IMR-90 (cell line): ENCODE results near the gene RNF123. TPM values are rescaled to one million over a fixed set of nuclear protein-coding genes. Genes with fewer than 3 reads are reported as not detected.

Source experiments
- ATAC-seq: fragments of 200-7000 bp; cut with Tn5 transposase; 2 replicates; pipeline ENCODE4 v1.9.1; 2020; ENCODE audit warnings: low read depth, mild to moderate bottlenecking, moderate library complexity
- BruUV-seq: library from RNA; stranded (reverse); fragments of 400-500 nt; replicated peaks from 2 replicates; lab custom pipeline; 2021; lab: Mats Ljungman, UMichigan
- CTCF ChIA-PET: fragments of 300-600 bp; formaldehyde crosslinking; extraction: SDS; loops from one replicate; lab custom pipeline; 2021; ENCODE audit warnings: antibody characterized with exemption; lab: Yijun Ruan, JAX
- POLR2A ChIA-PET: fragments of 300-600 bp; sonication (Branson Sonifier 250); formaldehyde crosslinking; loops from one replicate; lab custom pipeline; 2022; ENCODE audit warnings: antibody characterized with exemption; ENCODE audit not compliant: unreplicated experiment; lab: Charles Lee
- DNase-seq: peaks from one replicate; pipeline ENCODE4 v3.0.0; 2013
- H2AFZ ChIP-seq: replicated peaks from 2 replicates; pipeline ENCODE3; 2013; ENCODE audit warnings: low read length, mild to moderate bottlenecking; ENCODE audit not compliant: poor library complexity
- H2AK5ac ChIP-seq: 2 replicates; pipeline ENCODE4 v1.6.1; 2013; ENCODE audit warnings: low read depth, low read length, inconsistent platforms
- H2AK9ac ChIP-seq: replicated peaks from 2 replicates; pipeline ENCODE3; 2013; ENCODE audit warnings: mild to moderate bottlenecking, low read depth, low read length, moderate library complexity; ENCODE audit not compliant: poor library complexity
- H2BK120ac ChIP-seq: 2 replicates; pipeline ENCODE4 v1.6.1; 2013; ENCODE audit warnings: low read depth, low read length, inconsistent platforms
- H2BK15ac ChIP-seq: 3 replicates; pipeline ENCODE4 v1.6.1; 2013; ENCODE audit warnings: low read depth, low read length, inconsistent platforms
- H2BK20ac ChIP-seq: 2 replicates; pipeline ENCODE4 v1.6.1; 2013; ENCODE audit warnings: low read depth, mild to moderate bottlenecking, inconsistent platforms, low read length, moderate library complexity
- H2BK5ac ChIP-seq: 2 replicates; pipeline ENCODE4 v1.6.1; 2013; ENCODE audit warnings: mild to moderate bottlenecking, low read depth, low read length, inconsistent platforms; ENCODE audit not compliant: poor library complexity, severe bottlenecking
- H3K14ac ChIP-seq: replicated peaks from 2 replicates; pipeline ENCODE4 v1.6.1; 2013; ENCODE audit warnings: low read depth, low read length, inconsistent platforms
- H3K18ac ChIP-seq: 2 replicates; pipeline ENCODE4 v1.6.1; 2013; ENCODE audit warnings: low read depth, low read length, control low read depth
- H3K23ac ChIP-seq: 2 replicates; pipeline ENCODE4 v1.6.1; 2013; ENCODE audit warnings: low read depth, low read length, inconsistent platforms
- H3K27ac ChIP-seq: 2 replicates; pipeline ENCODE4 v1.5.1; 2013; ENCODE audit warnings: mild to moderate bottlenecking, control low read depth, low read length; ENCODE audit not compliant: insufficient read depth
- H3K27me3 ChIP-seq: 2 replicates; pipeline ENCODE4 v1.6.1; 2013; ENCODE audit warnings: low read length; ENCODE audit not compliant: control insufficient read depth, insufficient read depth
- H3K36me3 ChIP-seq: 2 replicates; pipeline ENCODE4 v1.6.1; 2013; ENCODE audit warnings: low read length, mixed read lengths; ENCODE audit not compliant: control insufficient read depth, insufficient read depth
- H3K4ac ChIP-seq: 2 replicates; pipeline ENCODE4 v1.6.1; 2013; ENCODE audit warnings: low read depth, low read length, inconsistent platforms
- H3K4me1 ChIP-seq: 2 replicates; pipeline ENCODE4 v1.6.1; 2013; ENCODE audit warnings: low read length, mixed read lengths; ENCODE audit not compliant: control insufficient read depth, insufficient read depth
- H3K4me2 ChIP-seq: 2 replicates; pipeline ENCODE4 v1.6.1; 2013; ENCODE audit warnings: low read depth, mild to moderate bottlenecking, control low read depth, low read length, moderate library complexity
- H3K4me3 ChIP-seq: 2 replicates; pipeline ENCODE4 v1.5.1; 2013; ENCODE audit warnings: low read depth, mild to moderate bottlenecking, control low read depth, low read length, moderate library complexity; ENCODE audit not compliant: insufficient read depth
- H3K56ac ChIP-seq: 2 replicates; pipeline ENCODE4 v1.6.1; 2013; ENCODE audit warnings: low read length, inconsistent platforms; ENCODE audit not compliant: insufficient read depth; ENCODE audit errors: extremely low read depth
- H3K79me1 ChIP-seq, 2 experiments: 2 replicates each; pipeline ENCODE4 v1.6.1; 2013; ENCODE audit warnings: low read length in 2 of 2, inconsistent platforms in 1 of 2, low read depth in 1 of 2
- H3K9ac ChIP-seq: 2 replicates; pipeline ENCODE4 v1.6.1; 2013; ENCODE audit warnings: low read depth, low read length, control low read depth
- H3K9me1 ChIP-seq: 2 replicates; pipeline ENCODE4 v1.6.1; 2013; ENCODE audit warnings: low read length, inconsistent platforms; ENCODE audit not compliant: insufficient read depth
- H3K9me3 ChIP-seq: 2 replicates; pipeline ENCODE4 v1.6.1; 2013; ENCODE audit warnings: low read length; ENCODE audit not compliant: control insufficient read depth, insufficient read depth
- H4K20me1 ChIP-seq: 2 replicates; pipeline ENCODE4 v1.6.1; 2013; ENCODE audit warnings: low read length, inconsistent platforms; ENCODE audit not compliant: insufficient read depth
- H4K5ac ChIP-seq: 2 replicates; pipeline ENCODE4 v1.6.1; 2013; ENCODE audit warnings: mild to moderate bottlenecking, low read depth, low read length, control low read depth
- H4K8ac ChIP-seq, 2 experiments: 2 replicates each; pipeline ENCODE4 v1.6.1; 2013; ENCODE audit warnings: low read depth in 2 of 2, low read length in 2 of 2, control low read depth in 1 of 2, inconsistent platforms in 1 of 2
- H4K91ac ChIP-seq: 2 replicates; pipeline ENCODE4 v1.6.1; 2013; ENCODE audit warnings: low read depth, low read length, inconsistent platforms; ENCODE audit not compliant: insufficient read depth
- BHLHE40 ChIP-seq: fragments of 150-350 bp; IDR thresholded peaks from 2 replicates; pipeline ENCODE4 v1.6.1; 2016; ENCODE audit warnings: mild to moderate bottlenecking, low read depth, low read length
- CEBPB ChIP-seq: IDR thresholded peaks from 2 replicates; pipeline ENCODE4 v1.6.1; 2012; ENCODE audit warnings: low read depth, low read length, improper control_type of control experiment
- ELK1 ChIP-seq: fragments of 150-350 bp; IDR thresholded peaks from 2 replicates; pipeline ENCODE4 v1.6.1; 2016; ENCODE audit warnings: low read depth, mild to moderate bottlenecking, low read length, moderate library complexity, borderline replicate concordance
- FOS ChIP-seq: fragments of 150-350 bp; IDR thresholded peaks from 2 replicates; pipeline ENCODE4 v1.6.1; 2016; ENCODE audit warnings: low read depth, low read length
- MAFK ChIP-seq: IDR thresholded peaks from 2 replicates; pipeline ENCODE4 v1.6.1; 2012; ENCODE audit warnings: low read depth, low read length, improper control_type of control experiment
- MAZ ChIP-seq: IDR thresholded peaks from 2 replicates; pipeline ENCODE4 v1.6.1; 2012; ENCODE audit warnings: low read depth, mild to moderate bottlenecking, low read length, improper control_type of control experiment, moderate library complexity, borderline replicate concordance
- MXI1 ChIP-seq: IDR thresholded peaks from 2 replicates; pipeline ENCODE4 v1.6.1; 2012; ENCODE audit warnings: low read depth, mild to moderate bottlenecking, low read length, moderate library complexity, borderline replicate concordance
- NFE2L2 ChIP-seq: fragments of 150-350 bp; IDR thresholded peaks from 2 replicates; pipeline ENCODE4 v1.6.1; 2016; ENCODE audit warnings: low read depth, mild to moderate bottlenecking, low read length
- POLR2A ChIP-seq: IDR thresholded peaks from 2 replicates; pipeline ENCODE4 v1.6.1; 2012; ENCODE audit warnings: mild to moderate bottlenecking, low read depth, low read length
- RAD21 ChIP-seq: IDR thresholded peaks from 2 replicates; pipeline ENCODE4 v1.6.1; 2012; ENCODE audit warnings: low read length, improper control_type of control experiment
- RFX5 ChIP-seq: IDR thresholded peaks from 2 replicates; pipeline ENCODE4 v1.8.0; 2012; ENCODE audit warnings: low read depth, mild to moderate bottlenecking, low read length, moderate library complexity
- WGBS, 2 experiments: methylation state at CpG; one replicate each; pipeline versions ENCODE4 v1.1.5 to v1.1.7; 2013; ENCODE audit warnings: missing lambda C conversion rate in 2 of 2; ENCODE audit not compliant: insufficient read length in 1 of 2; ENCODE audit errors: extremely low coverage in 2 of 2; 5-methylcytosine and 5-hydroxymethylcytosine counted together
- dilution Hi-C: fragments of 300-500 bp; cut with HindIII; formaldehyde crosslinking; loops from one replicate; pipeline ENCODE4 v1.14.3; 2018; ENCODE audit warnings: low sequenced_read_pairs; ENCODE audit not compliant: unreplicated experiment
- in situ Hi-C: fragments of 300-500 bp; cut with MboI; formaldehyde crosslinking; loops from 3 replicates; pipeline ENCODE4 v1.14.3; 2019; ENCODE audit warnings: low sequenced_read_pairs, inconsistent platforms, mixed read lengths
- intact Hi-C: fragments of 100-400 bp; cut with micrococcal nuclease; formaldehyde crosslinking; loops from 2 replicates; pipeline ENCODE4 v1.10.0; 2022
- polyA plus RNA-seq, 3 experiments: library from polyadenylated mRNA; depleted of rRNA; stranded (reverse); fragments of >200 nt; gene quantifications; 2 replicates each; pipeline ENCODE4 v1.2.3, GENCODE V29; 2012; ENCODE audit warnings: low replicate concordance in 1 of 3
- total RNA-seq: library from RNA; depleted of rRNA; stranded (reverse); fragments of >200 nt; gene quantifications from 2 replicates; pipeline ENCODE4 v1.2.3, GENCODE V29; 2012
- TF ChIP-seq, protein P1 (sequence below): fragments of 150-350 bp; IDR thresholded peaks from 2 replicates; pipeline ENCODE4 v1.6.1; 2017; ENCODE audit warnings: mild to moderate bottlenecking, antibody characterized with exemption, low read length, low read depth
- TF ChIP-seq, protein P2 (sequence below): conservative IDR thresholded peaks from 2 replicates; pipeline ENCODE4 v1.5.1; 2012; ENCODE audit warnings: mild to moderate bottlenecking, low read depth, low read length, improper control_type of control experiment

RNF123 gene
- total and polyA plus RNA-seq, 2 of the 4 experiments (the other 2 are of a cell fraction): 13.4 to 37.7 TPM

DNA sequence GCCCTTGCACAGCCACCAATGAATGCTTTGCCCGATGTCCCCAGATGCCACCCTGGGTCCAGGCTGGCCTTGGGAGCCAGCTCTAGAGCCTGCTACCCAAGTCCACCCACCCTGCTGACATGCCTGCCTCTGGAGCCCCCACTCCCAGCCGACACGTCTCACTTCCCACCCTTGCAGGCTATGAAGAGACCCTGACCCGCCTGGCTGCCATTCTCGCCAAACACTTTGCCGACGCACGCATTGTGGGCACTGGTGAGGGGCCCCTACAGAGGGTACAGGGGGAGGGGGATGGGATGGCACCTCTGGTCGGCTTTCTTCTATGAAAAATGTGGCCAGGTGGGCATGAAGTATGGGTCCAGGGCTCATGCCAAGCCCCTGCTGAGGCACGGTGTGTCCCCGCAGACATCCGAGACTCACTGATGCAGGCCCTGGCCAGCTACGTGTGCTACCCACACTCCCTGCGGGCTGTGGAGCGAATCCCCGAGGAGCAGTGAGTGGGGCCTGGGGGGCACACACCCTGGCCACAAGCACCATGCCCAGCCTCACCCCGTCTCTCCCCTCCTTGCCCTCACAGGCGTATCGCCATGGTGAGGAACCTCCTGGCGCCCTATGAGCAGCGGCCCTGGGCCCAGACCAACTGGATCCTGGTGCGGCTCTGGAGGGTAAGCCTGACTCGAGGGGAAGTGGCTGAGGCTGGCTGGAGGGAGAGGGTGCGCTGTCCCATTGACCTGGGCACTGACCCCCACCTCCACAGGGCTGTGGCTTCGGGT is 24.2 kb downstream of the RNF123 start:
- TF ChIP-seq, protein P1, sequence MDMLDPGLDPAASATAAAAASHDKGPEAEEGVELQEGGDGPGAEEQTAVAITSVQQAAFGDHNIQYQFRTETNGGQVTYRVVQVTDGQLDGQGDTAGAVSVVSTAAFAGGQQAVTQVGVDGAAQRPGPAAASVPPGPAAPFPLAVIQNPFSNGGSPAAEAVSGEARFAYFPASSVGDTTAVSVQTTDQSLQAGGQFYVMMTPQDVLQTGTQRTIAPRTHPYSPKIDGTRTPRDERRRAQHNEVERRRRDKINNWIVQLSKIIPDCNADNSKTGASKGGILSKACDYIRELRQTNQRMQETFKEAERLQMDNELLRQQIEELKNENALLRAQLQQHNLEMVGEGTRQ: no peak
- TF ChIP-seq CEBPB (no peak), MAFK (no peak), MAZ (no peak), RFX5 (no peak), POLR2A (no peak), ELK1 (no peak), FOS (no peak), NFE2L2 (no peak), BHLHE40 (no peak), RAD21 (no peak), MXI1 (no peak)
- TF ChIP-seq, protein P2, sequence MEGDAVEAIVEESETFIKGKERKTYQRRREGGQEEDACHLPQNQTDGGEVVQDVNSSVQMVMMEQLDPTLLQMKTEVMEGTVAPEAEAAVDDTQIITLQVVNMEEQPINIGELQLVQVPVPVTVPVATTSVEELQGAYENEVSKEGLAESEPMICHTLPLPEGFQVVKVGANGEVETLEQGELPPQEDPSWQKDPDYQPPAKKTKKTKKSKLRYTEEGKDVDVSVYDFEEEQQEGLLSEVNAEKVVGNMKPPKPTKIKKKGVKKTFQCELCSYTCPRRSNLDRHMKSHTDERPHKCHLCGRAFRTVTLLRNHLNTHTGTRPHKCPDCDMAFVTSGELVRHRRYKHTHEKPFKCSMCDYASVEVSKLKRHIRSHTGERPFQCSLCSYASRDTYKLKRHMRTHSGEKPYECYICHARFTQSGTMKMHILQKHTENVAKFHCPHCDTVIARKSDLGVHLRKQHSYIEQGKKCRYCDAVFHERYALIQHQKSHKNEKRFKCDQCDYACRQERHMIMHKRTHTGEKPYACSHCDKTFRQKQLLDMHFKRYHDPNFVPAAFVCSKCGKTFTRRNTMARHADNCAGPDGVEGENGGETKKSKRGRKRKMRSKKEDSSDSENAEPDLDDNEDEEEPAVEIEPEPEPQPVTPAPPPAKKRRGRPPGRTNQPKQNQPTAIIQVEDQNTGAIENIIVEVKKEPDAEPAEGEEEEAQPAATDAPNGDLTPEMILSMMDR: no peak
- Histone ChIP-seq H2BK15ac (no peak overlapping the region), H4K5ac (no peak overlapping the region), H2BK120ac (no peak overlapping the region), H3K27me3 (no peaks in the 10 kb centered on the region), H3K23ac (no peak overlapping the region), H2BK20ac (no peak overlapping the region), H3K4ac (no peak overlapping the region), H3K9me1 (no peaks in the 10 kb centered on the region; the same call in 1 of the 2 replicates), H3K4me1 (no peaks in the 10 kb centered on the region), H3K79me1 (no peaks in the 10 kb centered on the region; a peak in 1 of 4 replicates), H3K4me2 (no peak overlapping the region), H2AFZ (no peak overlapping the region), H3K9ac (no peak overlapping the region), H4K20me1 (no peaks in the 10 kb centered on the region; the same call in 1 of the 2 replicates), H2AK5ac (no peak overlapping the region), H3K4me3 (no peak overlapping the region), H3K18ac (no peak overlapping the region), H3K36me3 (peaks cover 11% of the 10 kb centered on the region; the same call in 1 of the 2 replicates), H2AK9ac (no peak overlapping the region), H3K9me3 (no peaks in the 10 kb centered on the region), H3K14ac (no peak overlapping the region), H3K27ac (no peak overlapping the region), H4K8ac (no peak overlapping the region), H2BK5ac (no peak overlapping the region), H4K91ac (no peak overlapping the region), H3K56ac (no peak overlapping the region)
- BruUV-seq: no TSS peak
- no peak for ATAC-seq
- no peak for DNase-seq
- in situ Hi-C loops: no loop called here
- intact Hi-C loops: no loop called here
- ChIA-PET CTCF (no interaction called here), POLR2A (no interaction called here)
- dilution Hi-C loops: no loop called here
- WGBS, 2 experiments: 94% methylated on average over 7 of the region's 25 CpGs; no CpG with 5 or more reads in 1 of the 2 experiments
